ENCODE data around the gene RGS4. TPM values are rescaled to one million over a fixed set of nuclear protein-coding genes. Genes with fewer than 3 reads are reported as not detected.

RGS4 gene
- total RNA-seq, 1 donor from 2014 or later = under 0.01 TPM

- Histone ChIP-seq H3K4me3 (ENCODE audit: low read depth, low read length) (no peak overlapping the region), H3K27me3 (ENCODE audit: control insufficient read depth, insufficient read depth, low read length) (no peaks in the 10 kb centered on the region), H3K36me3 (ENCODE audit: control insufficient read depth, insufficient read depth, low read length) (no peaks in the 10 kb centered on the region)
- DNase-seq (ENCODE audit: low read depth) (peak; percentile 42), FAIRE-seq (no peak)
- no peak for TF ChIP-seq CTCF (IDR thresholded peaks at IDR 0.05; ENCODE audit: insufficient read depth, low read length, severe bottlenecking)
Measured at GRCh38 chr1:163056831-163057230, 12.3 kb upstream of the RGS4 start.

- TF ChIP-seq CTCF (IDR thresholded peaks at IDR 0.05; ENCODE audit: insufficient read depth, low read length, severe bottlenecking) = no peak
- Histone ChIP-seq H3K36me3 (ENCODE audit: control insufficient read depth, insufficient read depth, low read length) (no peaks in the 10 kb centered on the region), H3K27me3 (ENCODE audit: control insufficient read depth, insufficient read depth, low read length) (no peaks in the 10 kb centered on the region), H3K4me3 (ENCODE audit: low read depth, low read length) (no peak overlapping the region)
- FAIRE-seq = no peak
- DNase-seq (ENCODE audit: low read depth) = no peak
Measured at GRCh38 chr1:163060343-163061007, 8.7 kb upstream of the RGS4 start.

GRCh38 chr1:163063143-163063542 is 6.0 kb upstream of the RGS4 start:
- DNase-seq (ENCODE audit: low read depth) (no peak), FAIRE-seq (no peak)
- no peaks in the 10 kb centered on the region for H3K27me3 ChIP-seq (ENCODE audit: control insufficient read depth, insufficient read depth, low read length)
- no peaks in the 10 kb centered on the region for H3K36me3 ChIP-seq (ENCODE audit: control insufficient read depth, insufficient read depth, low read length)
- no peak overlapping the region for H3K4me3 ChIP-seq (ENCODE audit: low read depth, low read length)
- no peak for TF ChIP-seq CTCF (IDR thresholded peaks at IDR 0.05; ENCODE audit: insufficient read depth, low read length, severe bottlenecking)

GRCh38 chr1:163063610-163064009 is 5.6 kb upstream of the RGS4 start:
- Histone ChIP-seq H3K27me3 (ENCODE audit: control insufficient read depth, insufficient read depth, low read length) (no peaks in the 10 kb centered on the region), H3K4me3 (ENCODE audit: low read depth, low read length) (no peak overlapping the region), H3K36me3 (ENCODE audit: control insufficient read depth, insufficient read depth, low read length) (no peaks in the 10 kb centered on the region)
- FAIRE-seq = no peak
- no peak for TF ChIP-seq CTCF (IDR thresholded peaks at IDR 0.05; ENCODE audit: insufficient read depth, low read length, severe bottlenecking)
- DNase-seq (ENCODE audit: low read depth) = no peak

GRCh38 chr1:163066168-163066567 is 3.0 kb upstream of the RGS4 start:
- no peak for TF ChIP-seq CTCF (IDR thresholded peaks at IDR 0.05; ENCODE audit: insufficient read depth, low read length, severe bottlenecking)
- Histone ChIP-seq H3K4me3 (ENCODE audit: low read depth, low read length) (no peak overlapping the region), H3K36me3 (ENCODE audit: control insufficient read depth, insufficient read depth, low read length) (no peaks in the 10 kb centered on the region), H3K27me3 (ENCODE audit: control insufficient read depth, insufficient read depth, low read length) (no peaks in the 10 kb centered on the region)
- DNase-seq (ENCODE audit: low read depth) (no peak), FAIRE-seq (no peak)

GRCh38 chr1:163066686-163067085 is 2.5 kb upstream of the RGS4 start:
- Histone ChIP-seq H3K4me3 (ENCODE audit: low read depth, low read length) (no peak overlapping the region), H3K36me3 (ENCODE audit: control insufficient read depth, insufficient read depth, low read length) (no peaks in the 10 kb centered on the region), H3K27me3 (ENCODE audit: control insufficient read depth, insufficient read depth, low read length) (no peaks in the 10 kb centered on the region)
- DNase-seq (ENCODE audit: low read depth) (no peak), FAIRE-seq (no peak)
- no peak for TF ChIP-seq CTCF (IDR thresholded peaks at IDR 0.05; ENCODE audit: insufficient read depth, low read length, severe bottlenecking)
